HTERT RPE-1 (cell line): Measurements from ENCODE around the gene PSD.

Experiments
- in situ Hi-C: fragments of 300-500 bp; cut with MboI; formaldehyde crosslinking; loops from 4 replicates; pipeline ENCODE4 v1.14.3; 2020; ENCODE audit warnings: low sequenced_read_pairs

The PSD gene

DNA sequence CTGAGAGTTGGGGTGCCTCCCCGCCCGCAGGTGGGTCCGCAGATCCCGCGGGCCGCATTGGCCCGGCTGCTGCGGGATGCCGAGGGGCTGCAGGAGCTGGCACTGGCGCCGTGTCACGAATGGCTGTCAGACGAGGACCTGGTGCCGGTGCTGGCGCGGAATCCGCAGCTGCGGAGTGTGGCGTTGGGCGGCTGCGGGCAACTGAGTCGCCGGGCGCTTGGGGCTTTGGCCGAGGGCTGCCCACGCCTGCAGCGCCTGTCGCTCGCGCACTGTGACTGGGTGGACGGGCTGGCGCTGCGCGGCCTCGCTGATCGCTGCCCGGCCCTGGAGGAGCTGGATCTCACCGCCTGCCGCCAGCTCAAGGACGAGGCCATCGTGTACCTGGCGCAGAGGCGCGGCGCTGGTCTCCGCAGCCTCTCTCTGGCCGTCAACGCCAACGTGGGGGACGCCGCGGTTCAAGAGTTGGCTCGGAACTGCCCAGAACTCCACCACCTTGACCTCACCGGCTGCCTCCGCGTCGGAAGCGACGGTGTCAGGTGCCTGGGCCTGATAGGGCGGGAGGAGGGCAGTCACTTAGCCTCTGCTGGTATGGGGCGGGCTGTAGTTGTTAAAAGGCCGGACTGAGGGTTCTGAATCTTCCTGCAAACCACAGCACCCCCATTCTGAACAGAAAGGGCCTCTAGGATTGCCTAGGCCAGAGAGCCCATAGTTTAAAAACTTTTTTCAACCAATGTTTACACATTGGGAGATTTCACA lies 3.4 kb upstream of the PSD start:
- in situ Hi-C loops = no loop called here

DNA sequence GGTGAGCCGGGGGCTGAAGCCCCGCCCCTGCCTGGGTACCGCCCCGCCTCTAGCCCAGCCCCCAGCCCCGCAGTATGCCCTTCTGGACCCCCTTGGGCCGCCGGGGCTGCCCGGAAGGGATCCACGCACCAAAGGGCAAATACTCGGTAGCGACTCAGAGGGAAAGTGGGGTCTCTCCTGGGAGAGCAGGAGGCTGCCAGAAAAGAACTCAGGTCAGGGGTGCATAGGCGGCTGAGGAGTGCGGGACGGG lies 2.8 kb upstream of the PSD start:
- in situ Hi-C loops = no loop called here

DNA sequence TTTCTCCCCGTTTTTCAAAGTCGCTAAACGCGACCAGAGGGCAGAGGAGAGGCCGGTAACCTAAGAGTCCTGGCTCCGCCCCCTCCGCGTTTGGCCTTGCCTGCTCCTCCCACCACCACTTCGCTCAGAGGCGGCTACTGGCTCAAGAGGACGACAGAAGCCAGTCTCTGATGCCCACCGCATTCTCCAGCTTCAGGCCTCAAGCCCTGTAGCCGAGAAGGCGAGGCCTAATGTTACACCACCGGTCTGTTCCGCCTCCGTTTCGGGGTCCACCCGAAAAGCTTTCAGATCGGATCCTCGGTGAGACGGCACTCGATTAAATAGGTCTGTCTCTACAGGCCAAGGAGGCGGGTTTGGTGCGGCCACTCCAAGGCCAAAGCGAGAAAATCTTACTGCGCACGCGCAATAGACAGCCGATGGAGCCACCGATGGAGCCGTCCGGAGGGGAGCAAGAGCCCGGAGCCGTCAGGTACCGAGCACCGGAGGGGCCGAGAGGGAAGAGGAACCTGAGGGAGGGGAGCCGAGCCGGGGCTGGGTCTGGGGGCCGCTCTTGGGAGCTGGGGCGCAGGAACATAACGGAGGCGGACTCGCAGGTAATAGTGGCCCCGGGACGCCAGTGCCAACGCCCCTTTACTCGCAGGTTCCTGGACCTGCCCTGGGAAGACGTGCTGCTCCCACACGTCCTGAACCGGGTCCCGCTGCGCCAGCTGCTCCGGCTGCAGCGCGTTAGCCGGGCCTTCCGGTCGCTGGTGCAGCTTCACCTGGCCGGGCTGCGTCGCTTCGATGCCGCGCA lies 2.3 kb upstream of the PSD start, which contains the start of gene FBXL15:
Gene FBXL15 (plus strand): TSS at position 123 of the 793 bp plus-strand sequence. CDS start 294 bp downstream, at position 417.
- in situ Hi-C loops = no loop called here

DNA sequence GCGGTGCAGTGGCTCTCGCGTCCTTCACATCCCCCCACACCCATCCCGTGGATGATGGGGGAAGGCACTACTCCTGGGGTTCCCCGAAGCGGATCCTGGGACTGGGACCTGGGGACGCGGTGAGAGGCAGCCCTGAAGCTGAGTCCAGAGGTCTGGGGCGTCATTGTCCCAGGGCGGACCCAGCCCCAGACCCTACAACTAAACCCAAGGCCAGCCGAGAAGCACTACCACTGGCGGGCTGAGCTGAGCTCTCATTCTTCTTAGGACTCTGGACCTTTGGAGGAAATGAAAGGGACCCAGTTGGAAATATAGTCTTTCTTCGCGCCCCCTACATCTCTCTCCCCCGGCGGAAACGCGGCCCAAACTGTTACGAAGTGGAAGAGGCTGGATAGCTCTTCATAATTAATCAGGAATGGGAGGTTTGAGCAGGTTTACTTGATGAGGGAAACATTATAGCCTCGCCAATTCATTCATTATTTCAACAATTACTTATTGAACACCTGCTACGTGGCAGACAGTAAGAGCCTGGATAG lies 1.7 kb upstream of the PSD start:
- in situ Hi-C loops = no loop called here

DNA sequence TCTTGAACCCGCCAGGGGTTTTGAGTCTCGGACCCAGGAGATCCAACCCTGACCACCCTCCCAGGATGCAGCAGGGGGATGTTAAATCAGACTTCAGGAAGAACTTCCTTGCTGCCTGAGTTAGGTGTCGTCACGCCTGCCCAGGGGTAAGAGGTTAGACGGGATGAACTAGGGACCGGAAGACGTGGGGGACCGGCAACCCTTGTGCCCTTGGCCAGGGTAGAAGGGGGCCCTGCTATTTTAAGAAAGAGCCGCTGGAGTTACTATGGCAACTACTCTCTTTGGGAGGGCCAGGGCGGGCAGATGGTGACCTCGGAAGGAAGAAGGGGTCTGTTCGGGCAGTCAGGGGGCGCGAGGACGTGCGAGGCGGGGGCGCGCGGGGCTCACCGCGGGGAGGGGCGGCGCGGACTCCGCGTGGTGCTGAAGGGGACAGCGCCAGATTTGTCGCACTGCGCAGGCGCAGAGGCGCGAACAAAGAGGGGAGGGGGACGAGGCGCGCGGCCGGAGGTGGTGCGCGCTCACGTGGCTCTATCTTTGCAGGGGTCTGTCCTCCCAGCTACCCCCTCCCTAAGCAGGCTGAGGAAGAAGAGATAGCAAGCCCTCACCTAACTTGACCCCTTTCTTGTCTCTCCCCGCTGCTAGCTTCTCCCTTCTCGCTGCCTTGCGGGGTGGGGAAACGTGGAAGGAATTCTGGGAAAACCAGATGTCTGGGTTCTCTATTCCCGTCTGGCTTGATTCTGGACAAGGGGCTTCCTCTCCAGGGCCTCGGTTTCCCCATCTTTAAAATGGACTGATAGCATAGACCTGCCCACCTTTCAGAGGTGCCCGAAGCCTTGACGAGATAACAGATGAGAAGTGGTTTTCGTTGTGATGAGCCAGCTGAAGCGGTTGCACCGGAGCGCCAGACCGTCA lies 940 bp upstream of the PSD start:
- in situ Hi-C loops = no loop called here

DNA sequence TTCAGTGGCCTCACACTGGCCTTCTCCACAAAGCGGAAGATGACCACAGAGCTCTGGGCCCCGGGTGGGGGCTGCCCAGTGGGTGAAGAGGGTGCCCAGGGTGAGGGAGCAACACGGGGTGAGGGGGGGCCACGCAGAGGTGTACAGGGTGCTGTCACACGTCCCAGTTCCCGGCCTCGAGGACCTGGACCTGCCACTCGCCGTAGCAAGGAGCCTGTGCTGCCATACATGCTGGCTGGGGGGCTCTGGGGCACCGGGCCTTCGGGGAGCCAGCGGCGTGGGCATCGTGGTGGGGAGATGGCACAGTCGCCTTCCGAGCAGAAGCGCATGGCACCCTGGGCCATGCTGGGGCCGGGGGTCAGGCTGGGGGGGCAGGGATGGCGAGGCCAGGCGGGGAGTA lies 1.9 kb downstream of the PSD start:
- in situ Hi-C loops = no loop called here

DNA sequence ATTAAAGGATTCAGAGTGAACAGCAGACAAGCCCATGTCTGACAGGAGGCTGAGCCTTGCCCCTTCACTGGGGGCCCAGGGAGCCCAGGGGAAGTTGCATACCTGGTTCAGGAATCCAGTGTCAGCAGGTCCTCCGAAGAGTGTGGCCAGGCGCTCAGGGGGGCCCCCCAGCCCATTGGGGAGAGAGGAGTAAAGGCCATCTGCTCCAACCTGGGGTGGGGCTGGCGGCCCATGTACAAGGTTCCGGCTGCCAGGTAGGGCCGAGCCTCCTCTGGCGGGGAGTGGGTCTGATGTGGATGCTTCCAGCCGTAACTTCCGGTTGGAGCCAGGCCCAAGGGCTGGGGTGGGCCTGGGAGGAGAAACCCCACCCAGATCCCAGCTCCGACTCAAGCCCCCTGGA lies 2.3 kb downstream of the PSD start:
- in situ Hi-C loops = no loop called here

DNA sequence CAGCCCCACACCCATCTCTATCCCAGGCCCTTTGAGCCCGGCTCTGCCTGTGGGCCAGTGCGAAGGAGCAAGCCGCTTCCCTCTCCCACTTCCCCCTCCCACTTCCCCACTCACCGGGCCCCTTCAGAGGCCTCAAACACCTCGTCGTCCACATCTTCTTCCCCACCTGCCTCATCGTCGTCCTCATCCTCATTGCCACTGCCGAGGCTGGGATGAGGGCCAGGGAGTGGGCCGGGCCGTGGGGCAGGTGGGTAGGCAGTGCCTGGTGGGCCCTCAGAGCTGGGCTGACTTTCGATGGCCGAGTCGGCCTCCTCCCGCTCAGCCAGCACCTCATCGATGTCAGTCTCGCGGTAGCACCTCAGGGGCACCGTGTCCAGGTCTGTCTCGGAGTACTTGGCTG lies 3.8 kb downstream of the PSD start:
- in situ Hi-C loops = no loop called here

DNA sequence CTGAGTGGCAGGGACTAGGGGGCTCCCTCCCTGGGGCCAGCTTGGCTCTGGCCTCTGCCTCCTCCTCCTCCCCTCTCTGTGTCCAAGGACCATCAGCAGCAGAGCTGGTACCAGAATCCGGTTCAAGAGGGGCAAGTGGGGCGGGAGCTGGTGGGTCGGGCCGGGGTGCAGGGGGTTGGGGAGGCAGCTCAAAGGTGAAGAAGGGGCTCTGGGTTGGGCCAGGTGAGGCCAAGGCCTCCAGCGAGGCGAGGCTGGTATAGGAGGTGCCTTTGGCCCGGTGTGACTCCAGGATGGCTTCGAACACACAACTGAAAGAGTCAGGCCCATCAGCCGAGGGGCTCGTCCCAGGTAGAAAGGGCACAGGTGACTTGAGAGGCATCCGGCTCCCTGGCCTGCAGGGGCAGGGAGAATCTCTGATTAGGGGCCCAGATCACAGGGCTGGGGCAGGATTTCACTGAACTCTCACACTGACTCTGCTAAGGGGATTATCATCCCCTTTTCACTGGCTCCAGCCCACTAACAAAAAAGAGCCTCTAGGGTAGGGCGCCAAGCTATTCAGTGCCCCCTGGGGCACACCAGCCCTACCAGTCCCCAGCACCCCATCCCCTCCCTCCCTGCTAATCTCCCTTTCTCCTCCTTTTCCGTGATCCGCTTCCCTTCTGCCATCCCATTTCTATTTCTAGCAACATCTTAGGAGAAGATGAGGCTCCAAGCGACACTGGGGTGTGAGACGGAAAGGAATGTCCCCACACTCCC lies 4.6 kb downstream of the PSD start:
- in situ Hi-C loops = no loop called here

DNA sequence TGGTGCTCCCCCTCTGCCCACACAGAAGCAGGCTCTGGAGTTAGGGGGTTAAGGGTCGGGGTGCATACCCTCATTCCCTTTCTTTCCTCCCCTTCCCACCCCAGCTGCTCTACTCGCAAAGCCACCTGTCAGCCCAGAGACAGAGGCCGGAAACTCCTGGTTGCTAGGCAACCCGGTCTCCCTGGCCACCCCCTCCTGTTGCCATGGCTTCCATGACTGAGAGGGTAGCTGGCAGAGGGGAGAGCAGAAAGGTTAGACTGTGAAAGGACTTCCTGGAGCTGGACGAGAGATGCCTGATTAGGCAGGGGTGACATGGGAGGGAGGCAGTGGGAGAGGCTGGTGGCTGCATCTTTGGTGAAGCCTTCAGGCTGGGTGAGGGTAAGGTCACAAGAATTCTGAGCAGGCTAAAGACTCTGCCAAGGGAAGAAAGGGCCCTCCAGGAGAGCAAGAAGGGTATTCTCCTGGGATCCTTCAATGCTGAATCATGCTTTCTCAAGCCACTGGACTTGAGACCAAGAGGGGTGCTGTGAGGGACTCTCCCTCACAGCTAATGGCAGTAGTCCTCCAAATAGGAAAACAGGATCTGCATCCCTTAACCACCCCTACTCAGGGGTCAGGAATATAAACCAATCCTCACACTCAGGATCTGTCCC lies 5.4 kb downstream of the PSD start:
- in situ Hi-C loops = no loop called here

DNA sequence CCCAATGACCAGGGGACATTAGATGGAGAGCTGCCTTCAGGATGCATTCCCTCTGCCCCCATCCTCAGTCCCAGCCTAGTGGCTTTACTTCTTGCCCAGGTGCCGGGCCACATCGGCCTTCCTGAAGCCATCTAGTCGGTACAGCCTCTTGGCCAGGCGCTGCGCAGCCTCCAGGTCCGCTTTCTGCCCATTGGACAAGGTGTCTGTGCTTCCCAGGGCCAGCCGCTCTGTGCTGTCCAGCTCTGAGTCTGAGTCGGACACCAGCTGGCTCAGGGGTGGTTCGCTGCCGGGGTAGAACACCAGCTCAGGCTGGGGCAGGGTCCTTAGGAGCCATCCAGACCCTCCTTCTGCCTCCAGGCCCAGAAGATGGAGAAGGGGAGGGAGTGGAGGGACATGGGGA lies 6.3 kb downstream of the PSD start:
- in situ Hi-C loops = no loop called here

DNA sequence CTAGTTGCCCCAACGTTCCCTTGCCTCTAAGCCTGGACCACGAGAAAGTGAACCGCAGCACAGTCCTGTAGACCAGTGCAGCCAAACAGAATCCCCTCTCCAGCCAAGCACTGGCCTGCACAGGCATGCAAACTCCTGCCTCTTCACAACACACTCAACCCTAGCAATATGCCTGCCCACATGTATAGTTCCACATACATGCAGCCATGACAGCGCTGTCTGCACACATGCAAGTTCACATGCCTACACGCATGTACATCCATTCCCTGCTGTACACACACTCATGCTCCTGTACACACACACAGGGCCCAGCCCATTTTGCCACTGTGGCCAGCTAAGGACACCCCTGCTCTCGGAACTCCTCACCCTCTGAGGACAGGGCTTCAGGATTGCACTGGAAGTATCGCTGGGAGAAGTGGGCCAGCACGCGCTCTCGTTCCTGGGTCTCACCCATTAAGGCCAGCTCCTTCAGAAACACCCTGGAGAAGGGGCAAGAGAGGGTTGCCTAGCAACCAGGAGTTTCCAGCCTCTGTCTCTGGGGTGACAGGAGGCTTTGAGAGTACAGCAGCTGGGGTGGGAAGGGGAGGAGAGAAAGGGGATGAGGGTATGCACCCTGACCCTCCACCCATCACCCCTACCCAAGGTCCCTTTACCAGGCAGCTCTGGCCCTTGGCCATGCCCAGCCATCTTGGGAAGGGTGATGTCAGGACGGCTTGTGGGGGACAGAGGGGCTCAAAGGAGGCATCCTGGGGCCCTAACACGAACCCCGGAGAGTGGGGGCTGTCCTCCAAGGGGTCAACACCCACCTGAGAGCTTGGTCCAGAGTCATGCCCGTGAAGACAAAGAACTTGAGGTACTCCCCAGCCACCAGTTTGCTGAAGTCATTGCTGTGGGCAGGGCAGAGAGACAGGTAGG lies 7.0 kb downstream of the PSD start:
- in situ Hi-C loops = no loop called here

DNA sequence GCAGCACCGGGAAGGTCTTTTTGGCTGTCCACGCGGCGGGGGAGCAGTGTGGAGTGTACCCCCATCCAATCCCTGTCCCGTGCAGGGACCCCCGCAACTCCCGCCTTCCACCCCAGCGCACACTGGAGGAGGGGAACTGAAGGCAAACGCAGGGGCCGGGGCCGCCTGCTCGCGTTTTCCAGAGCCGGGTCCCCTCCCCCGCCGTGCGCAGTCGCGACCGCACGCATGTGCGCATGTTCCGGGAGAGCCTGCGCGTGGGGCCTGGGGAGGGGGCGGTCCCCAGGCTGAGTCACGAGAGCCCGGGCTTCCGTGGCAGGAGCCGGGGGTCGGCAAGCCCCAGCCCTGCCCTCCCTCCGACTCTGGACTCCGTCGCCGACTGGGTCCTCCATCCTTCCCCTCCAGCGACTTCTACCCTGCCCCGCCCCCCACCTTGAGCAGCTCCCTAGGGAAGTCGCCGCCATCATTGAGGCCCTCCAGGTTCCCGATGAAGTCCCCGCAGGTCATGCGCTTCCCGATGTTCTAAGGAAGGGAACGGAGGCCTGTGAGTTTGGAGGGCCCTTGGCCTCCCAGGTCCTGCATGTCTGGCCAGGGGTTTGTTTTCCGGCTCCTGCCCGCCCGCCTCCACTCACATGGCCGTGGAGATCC lies 8.0 kb downstream of the PSD start:
- in situ Hi-C loops = no loop called here

DNA sequence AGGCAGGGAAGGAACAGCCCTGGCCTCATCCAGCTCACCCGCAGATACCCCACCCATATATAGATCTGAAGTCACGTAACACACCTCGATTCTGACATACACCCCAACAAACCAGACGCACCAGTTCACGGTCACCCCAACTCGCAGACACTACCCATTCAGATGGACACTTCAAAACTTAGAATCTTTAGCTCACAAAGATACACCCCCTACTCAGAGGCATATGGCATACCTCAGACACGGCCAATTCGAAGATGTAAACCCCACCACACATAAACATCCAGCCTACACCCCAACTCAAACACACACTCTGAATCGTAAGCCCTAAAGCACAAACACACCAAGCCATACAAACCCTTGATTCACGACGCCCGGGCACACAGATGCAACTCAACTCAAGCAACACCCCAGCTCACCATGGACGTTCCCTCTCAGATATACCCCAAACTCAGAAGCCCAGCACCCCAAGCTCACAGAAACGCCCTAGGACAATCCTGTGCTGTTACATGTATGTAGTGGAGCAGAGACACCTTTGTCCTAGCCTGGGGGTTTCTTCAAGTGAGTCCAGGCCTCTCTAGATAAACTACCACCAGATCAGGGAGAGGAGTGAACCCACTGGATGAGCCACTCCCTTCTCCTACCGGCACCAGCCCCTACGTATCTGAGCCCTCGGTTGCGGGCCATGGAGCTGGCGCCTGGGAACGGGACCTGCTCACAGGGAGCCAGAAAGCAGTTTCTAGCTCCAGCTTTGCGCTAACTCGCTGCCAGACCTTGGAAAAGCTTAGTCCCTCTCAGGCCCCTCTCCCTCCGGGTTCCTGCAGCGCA lies 8.8 kb downstream of the PSD start:
- in situ Hi-C loops = no loop called here

DNA sequence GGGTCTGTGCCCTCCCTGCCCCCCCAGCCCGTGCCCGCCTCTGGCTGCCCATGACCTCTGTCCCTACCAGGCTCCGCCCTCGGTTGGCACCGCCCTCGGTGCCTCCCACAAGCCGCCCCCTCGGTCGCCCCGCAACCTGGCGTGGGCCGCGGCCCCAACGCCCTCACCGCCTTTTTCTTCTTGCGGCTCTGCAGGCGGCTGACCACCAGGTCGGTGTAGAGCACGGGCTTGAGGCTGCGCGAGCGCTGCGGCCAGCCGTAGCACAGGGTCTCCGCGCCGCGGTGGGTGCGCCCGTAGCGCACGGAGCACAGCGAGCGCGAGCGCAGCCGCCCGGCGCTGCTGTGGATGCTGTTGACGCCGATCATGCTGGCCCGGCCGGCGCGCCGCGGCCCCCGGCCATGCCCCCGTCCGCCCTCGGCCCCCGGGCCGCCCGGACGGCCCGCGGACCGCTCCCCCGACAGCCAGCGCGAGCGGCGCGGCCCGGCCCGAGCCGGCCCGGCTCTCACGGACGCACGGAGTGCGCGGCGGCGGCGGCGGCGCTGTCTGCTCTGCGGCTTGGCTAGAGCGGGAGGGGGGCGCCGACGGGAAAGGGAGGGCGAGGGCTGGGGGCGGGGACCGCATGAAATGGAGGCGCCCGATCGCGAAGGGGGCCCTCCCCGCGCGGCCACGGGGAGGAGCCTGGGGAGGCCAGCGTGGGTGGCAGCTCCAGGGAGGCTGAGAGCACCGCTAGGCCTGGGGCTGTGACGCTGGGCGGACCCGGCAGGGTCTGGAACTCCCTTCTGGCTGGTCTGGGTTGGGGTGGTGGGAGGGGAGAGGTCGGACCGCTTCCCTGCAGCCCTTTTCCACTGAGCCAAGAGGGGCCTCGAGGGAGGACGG lies 9.6 kb downstream of the PSD start:
- in situ Hi-C loops = no loop called here

DNA sequence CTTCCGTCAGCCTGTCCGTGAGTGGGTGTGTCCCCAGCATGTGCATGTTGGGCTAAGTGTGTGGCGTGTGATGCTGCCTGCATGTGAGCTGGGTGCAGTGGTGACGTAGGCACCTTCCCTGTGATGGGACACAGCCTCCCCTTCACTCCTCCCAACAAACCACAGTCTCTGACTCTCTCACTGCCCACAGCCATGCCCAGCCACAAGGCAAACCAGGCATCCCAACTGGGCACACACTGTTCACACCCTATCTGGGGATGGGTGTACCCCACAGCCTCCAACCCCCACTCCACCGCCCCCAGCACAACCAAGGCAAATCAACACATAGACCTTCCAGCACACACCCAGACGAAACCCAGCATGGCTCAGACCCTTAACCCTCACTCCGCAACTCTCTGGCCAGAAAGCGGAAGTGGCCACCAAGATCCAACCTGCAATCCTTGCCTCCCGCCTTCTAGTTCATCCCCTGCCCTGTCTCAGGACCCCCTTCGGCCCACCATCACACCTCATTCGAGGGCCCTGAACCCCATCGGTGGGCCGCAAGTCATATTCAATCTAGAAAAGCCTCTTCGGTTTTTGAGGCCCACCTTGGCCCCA lies 10.4 kb downstream of the PSD start:
- in situ Hi-C loops = no loop called here
